Measurements from ENCODE around the gene KLHL26.

DNA sequence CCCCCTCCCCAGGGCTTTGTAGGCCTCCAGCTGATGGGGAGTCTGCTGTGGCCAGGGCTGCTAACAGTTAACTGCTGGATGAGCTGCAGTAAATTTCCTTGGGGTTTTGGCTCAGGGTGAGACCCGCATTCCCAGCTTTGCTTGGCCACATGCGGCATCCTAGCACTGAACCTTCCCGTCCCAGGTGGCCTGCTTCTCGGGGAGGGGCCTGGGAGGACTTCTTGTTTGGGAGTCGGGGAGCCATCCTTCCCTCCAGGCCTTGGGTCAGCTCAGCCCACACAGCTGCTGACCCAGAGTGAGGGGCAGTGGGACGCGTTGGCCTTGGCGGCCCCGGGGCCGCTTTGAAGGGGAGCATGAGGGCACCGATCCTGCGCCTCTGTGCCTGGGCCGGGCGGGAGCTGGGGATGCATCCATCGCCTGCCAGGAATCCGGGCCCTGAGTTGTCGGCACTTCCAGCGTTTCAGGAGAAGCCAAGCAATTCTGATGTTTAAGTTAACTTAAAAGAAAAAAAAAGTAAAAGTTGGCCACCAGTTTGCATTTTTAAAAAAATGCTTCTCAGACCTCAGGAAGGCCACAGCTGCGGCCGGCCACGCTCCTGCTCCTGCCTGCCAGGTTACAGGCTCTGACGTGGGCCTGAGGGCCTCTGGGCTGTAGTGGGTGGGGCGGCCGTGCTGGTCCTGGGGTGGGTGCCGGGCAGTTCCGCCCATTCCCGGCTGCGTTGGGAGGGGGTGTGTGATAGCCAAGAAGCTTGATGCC is 74.3 kb downstream of the KLHL26 start:
- TF ChIP-seq, protein P1, sequence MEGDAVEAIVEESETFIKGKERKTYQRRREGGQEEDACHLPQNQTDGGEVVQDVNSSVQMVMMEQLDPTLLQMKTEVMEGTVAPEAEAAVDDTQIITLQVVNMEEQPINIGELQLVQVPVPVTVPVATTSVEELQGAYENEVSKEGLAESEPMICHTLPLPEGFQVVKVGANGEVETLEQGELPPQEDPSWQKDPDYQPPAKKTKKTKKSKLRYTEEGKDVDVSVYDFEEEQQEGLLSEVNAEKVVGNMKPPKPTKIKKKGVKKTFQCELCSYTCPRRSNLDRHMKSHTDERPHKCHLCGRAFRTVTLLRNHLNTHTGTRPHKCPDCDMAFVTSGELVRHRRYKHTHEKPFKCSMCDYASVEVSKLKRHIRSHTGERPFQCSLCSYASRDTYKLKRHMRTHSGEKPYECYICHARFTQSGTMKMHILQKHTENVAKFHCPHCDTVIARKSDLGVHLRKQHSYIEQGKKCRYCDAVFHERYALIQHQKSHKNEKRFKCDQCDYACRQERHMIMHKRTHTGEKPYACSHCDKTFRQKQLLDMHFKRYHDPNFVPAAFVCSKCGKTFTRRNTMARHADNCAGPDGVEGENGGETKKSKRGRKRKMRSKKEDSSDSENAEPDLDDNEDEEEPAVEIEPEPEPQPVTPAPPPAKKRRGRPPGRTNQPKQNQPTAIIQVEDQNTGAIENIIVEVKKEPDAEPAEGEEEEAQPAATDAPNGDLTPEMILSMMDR (IDR thresholded peaks at IDR 0.05) = no peak
- no peak for TF ChIP-seq POLR2A (IDR thresholded peaks at IDR 0.05)

All from uterus (tissue), 2 donors.